ENCODE results near the gene PCK1. TPM values are rescaled to one million over a fixed set of nuclear protein-coding genes. Genes with fewer than 3 reads are reported as not detected.

The PCK1 gene
- total and polyA plus RNA-seq, 2 of the 13 experiments (the other 11 are each of a cell fraction or from before 2014, with no cell fraction given), result 6.5 to 12.6 TPM

DNA sequence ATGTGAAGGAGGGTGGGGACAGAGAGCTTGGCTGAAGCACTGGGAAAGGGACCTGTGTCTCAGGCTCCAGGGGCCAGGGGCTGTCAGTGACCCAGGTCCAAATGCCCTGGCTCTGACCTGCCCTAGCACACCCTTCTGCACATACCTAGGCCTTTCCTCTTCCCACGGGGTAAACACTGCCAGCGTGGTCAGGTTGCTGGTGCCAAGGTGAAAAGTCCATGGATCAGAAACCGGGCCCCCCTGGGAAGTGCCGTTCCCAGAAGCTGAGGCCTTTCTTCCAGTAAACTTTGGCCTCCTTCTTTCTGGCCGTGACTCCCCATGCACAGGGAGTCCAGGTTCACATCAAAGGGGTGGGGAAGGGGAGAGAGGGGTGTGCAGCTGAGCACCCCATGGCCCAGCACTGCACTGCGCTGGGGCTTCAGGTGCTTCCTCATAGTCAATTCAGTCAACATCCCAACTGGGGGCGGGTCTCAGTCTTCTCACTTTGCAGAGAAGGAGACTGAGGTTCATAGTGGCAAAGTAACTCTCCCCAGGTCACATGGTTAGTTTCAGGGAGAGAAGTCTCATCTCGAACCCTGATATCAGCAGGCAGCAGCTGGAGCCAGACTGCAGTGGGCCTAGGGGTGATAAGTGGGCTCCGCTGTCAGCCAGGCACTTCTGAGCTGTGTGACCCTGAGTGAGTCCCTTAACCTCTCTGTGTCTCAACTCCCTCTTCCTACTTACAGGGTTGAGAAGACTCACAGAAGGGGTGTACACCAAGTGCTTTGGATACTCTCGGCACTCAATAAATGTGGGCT lies 17.0 kb downstream of the PCK1 start (continued):
- TF ChIP-seq, protein P1, sequence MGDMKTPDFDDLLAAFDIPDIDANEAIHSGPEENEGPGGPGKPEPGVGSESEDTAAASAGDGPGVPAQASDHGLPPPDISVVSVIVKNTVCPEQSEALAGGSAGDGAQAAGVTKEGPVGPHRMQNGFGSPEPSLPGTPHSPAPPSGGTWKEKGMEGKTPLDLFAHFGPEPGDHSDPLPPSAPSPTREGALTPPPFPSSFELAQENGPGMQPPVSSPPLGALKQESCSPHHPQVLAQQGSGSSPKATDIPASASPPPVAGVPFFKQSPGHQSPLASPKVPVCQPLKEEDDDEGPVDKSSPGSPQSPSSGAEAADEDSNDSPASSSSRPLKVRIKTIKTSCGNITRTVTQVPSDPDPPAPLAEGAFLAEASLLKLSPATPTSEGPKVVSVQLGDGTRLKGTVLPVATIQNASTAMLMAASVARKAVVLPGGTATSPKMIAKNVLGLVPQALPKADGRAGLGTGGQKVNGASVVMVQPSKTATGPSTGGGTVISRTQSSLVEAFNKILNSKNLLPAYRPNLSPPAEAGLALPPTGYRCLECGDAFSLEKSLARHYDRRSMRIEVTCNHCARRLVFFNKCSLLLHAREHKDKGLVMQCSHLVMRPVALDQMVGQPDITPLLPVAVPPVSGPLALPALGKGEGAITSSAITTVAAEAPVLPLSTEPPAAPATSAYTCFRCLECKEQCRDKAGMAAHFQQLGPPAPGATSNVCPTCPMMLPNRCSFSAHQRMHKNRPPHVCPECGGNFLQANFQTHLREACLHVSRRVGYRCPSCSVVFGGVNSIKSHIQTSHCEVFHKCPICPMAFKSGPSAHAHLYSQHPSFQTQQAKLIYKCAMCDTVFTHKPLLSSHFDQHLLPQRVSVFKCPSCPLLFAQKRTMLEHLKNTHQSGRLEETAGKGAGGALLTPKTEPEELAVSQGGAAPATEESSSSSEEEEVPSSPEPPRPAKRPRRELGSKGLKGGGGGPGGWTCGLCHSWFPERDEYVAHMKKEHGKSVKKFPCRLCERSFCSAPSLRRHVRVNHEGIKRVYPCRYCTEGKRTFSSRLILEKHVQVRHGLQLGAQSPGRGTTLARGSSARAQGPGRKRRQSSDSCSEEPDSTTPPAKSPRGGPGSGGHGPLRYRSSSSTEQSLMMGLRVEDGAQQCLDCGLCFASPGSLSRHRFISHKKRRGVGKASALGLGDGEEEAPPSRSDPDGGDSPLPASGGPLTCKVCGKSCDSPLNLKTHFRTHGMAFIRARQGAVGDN (CRISPR knock-in tag; IDR thresholded peaks at IDR 0.05), result peak; percentile 64
- TF ChIP-seq HNRNPL (IDR thresholded peaks at IDR 0.05; ENCODE audit: low read depth, low read length), result 0 out of 2 replicates have a peak, but pooled peaks have one; percentile 60
- peak; percentile 86 for TF ChIP-seq HNF4A (CRISPR knock-in tag; IDR thresholded peaks at IDR 0.05)
- peak; percentile 9 for TF ChIP-seq ZFP36 (IDR thresholded peaks at IDR 0.05; ENCODE audit: borderline replicate concordance, low read depth, low read length, partially characterized antibody)
- TF ChIP-seq NAIF1 (CRISPR knock-in tag; IDR thresholded peaks at IDR 0.05; ENCODE audit: borderline replicate concordance), result no peak
- TF ChIP-seq ZNF713 (CRISPR knock-in tag; IDR thresholded peaks at IDR 0.05), result 0 out of 2 replicates have a peak, but pooled peaks have one; percentile 28
- TF ChIP-seq, protein P2, sequence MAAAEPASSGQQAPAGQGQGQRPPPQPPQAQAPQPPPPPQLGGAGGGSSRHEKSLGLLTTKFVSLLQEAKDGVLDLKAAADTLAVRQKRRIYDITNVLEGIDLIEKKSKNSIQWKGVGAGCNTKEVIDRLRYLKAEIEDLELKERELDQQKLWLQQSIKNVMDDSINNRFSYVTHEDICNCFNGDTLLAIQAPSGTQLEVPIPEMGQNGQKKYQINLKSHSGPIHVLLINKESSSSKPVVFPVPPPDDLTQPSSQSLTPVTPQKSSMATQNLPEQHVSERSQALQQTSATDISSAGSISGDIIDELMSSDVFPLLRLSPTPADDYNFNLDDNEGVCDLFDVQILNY (CRISPR knock-in tag; conservative IDR thresholded peaks at IDR 0.05), result no peak
- 0 out of 2 replicates have a peak, but pooled peaks have one; percentile 58 for TF ChIP-seq ARNTL (CRISPR knock-in tag; IDR thresholded peaks at IDR 0.05)
- TF ChIP-seq SKI (IDR thresholded peaks at IDR 0.05; ENCODE audit: partially characterized antibody), result peak; percentile 67
- TF ChIP-seq ZNF7 (CRISPR knock-in tag; IDR thresholded peaks at IDR 0.05), result no peak
- TF ChIP-seq, protein P3, sequence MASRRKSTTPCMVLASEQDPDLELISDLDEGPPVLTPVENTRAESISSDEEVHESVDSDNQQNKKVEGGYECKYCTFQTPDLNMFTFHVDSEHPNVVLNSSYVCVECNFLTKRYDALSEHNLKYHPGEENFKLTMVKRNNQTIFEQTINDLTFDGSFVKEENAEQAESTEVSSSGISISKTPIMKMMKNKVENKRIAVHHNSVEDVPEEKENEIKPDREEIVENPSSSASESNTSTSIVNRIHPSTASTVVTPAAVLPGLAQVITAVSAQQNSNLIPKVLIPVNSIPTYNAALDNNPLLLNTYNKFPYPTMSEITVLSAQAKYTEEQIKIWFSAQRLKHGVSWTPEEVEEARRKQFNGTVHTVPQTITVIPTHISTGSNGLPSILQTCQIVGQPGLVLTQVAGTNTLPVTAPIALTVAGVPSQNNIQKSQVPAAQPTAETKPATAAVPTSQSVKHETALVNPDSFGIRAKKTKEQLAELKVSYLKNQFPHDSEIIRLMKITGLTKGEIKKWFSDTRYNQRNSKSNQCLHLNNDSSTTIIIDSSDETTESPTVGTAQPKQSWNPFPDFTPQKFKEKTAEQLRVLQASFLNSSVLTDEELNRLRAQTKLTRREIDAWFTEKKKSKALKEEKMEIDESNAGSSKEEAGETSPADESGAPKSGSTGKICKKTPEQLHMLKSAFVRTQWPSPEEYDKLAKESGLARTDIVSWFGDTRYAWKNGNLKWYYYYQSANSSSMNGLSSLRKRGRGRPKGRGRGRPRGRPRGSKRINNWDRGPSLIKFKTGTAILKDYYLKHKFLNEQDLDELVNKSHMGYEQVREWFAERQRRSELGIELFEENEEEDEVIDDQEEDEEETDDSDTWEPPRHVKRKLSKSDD (CRISPR knock-in tag; IDR thresholded peaks at IDR 0.05; ENCODE audit: low read depth), result no peak
- TF ChIP-seq, protein P4, sequence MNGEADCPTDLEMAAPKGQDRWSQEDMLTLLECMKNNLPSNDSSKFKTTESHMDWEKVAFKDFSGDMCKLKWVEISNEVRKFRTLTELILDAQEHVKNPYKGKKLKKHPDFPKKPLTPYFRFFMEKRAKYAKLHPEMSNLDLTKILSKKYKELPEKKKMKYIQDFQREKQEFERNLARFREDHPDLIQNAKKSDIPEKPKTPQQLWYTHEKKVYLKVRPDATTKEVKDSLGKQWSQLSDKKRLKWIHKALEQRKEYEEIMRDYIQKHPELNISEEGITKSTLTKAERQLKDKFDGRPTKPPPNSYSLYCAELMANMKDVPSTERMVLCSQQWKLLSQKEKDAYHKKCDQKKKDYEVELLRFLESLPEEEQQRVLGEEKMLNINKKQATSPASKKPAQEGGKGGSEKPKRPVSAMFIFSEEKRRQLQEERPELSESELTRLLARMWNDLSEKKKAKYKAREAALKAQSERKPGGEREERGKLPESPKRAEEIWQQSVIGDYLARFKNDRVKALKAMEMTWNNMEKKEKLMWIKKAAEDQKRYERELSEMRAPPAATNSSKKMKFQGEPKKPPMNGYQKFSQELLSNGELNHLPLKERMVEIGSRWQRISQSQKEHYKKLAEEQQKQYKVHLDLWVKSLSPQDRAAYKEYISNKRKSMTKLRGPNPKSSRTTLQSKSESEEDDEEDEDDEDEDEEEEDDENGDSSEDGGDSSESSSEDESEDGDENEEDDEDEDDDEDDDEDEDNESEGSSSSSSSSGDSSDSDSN (CRISPR knock-in tag; IDR thresholded peaks at IDR 0.05), result peak; percentile 40; the same call in 1 of the 2 replicates
- no peak for TF ChIP-seq MIXL1 (CRISPR knock-in tag; IDR thresholded peaks at IDR 0.05)
- peak; percentile 27; the same call in 1 of the 2 replicates for TF ChIP-seq KLF6 (CRISPR knock-in tag; IDR thresholded peaks at IDR 0.05)
- TF ChIP-seq, protein P5, sequence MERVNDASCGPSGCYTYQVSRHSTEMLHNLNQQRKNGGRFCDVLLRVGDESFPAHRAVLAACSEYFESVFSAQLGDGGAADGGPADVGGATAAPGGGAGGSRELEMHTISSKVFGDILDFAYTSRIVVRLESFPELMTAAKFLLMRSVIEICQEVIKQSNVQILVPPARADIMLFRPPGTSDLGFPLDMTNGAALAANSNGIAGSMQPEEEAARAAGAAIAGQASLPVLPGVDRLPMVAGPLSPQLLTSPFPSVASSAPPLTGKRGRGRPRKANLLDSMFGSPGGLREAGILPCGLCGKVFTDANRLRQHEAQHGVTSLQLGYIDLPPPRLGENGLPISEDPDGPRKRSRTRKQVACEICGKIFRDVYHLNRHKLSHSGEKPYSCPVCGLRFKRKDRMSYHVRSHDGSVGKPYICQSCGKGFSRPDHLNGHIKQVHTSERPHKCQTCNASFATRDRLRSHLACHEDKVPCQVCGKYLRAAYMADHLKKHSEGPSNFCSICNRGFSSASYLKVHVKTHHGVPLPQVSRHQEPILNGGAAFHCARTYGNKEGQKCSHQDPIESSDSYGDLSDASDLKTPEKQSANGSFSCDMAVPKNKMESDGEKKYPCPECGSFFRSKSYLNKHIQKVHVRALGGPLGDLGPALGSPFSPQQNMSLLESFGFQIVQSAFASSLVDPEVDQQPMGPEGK (CRISPR knock-in tag; IDR thresholded peaks at IDR 0.05), result peak; percentile 32; the same call in 1 of the 2 replicates
- no peak for TF ChIP-seq ZBTB1 (CRISPR knock-in tag; IDR thresholded peaks at IDR 0.05; ENCODE audit: borderline replicate concordance)
